HEK293T (cell line): Measurements from ENCODE around the gene RAB31.

Source experiments
- FOXK2 ChIP-seq: fragments of 450-650 bp; IDR thresholded peaks from 2 replicates; pipeline ENCODE4 v1.6.1; 2016; ENCODE audit warnings: mild to moderate bottlenecking
- SP1 ChIP-seq: fragments of 450-650 bp; IDR thresholded peaks from 2 replicates; pipeline ENCODE4 v1.6.1; 2017
- SUZ12 ChIP-seq: fragments of 450-650 bp; IDR thresholded peaks from 2 replicates; pipeline ENCODE4 v1.6.1; 2016; ENCODE audit warnings: mild to moderate bottlenecking

GRCh38 chr18:9869715-9870430, 161.8 kb downstream of the RAB31 start:
- no peak for TF ChIP-seq SUZ12
- TF ChIP-seq SP1: no peak
- TF ChIP-seq FOXK2: no peak
